Heart right ventricle (tissue), 16 donors: ENCODE measurements around the gene SH3BP4. TPM values are rescaled to one million over a fixed set of nuclear protein-coding genes. Genes with fewer than 3 reads are reported as not detected.

ENCODE experiments used
- ATAC-seq, 8 donors: fragments of 200-7000 bp; cut with Tn5 transposase; one replicate each; pipeline ENCODE4 v1.9.1; 2020; ENCODE audit warnings: mild to moderate bottlenecking in 8 of 8, moderate library complexity in 8 of 8, moderate number of reproducible peaks in 1 of 8
- DNase-seq, 2 donors: peaks; one replicate each; pipeline ENCODE4 v3.0.0-alpha.2; 2020
- H3K27ac ChIP-seq, 10 donors: fragments of 200-600 bp; sonication (generic) in 2 of 10; one replicate each; pipeline versions ENCODE4 v1.5.0 to v1.8.0; 2020 to 2022; ENCODE audit warnings: mild to moderate bottlenecking in 3 of 10
- H3K27me3 ChIP-seq, 7 donors: fragments of 200-600 bp; one replicate each; pipeline ENCODE4 v1.8.0; 2021 to 2022; ENCODE audit warnings: mild to moderate bottlenecking in 2 of 7
- H3K36me3 ChIP-seq, 9 donors: fragments of 200-600 bp; sonication (generic) in 1 of 9; one replicate each; pipeline versions ENCODE4 v1.5.0 to v1.8.0; 2020 to 2022; ENCODE audit warnings: mild to moderate bottlenecking in 2 of 9
- H3K4me1 ChIP-seq, 9 donors: fragments of 200-600 bp; sonication (generic) in 1 of 9; one replicate each; pipeline versions ENCODE4 v1.5.0 to v1.8.0; 2020 to 2022; ENCODE audit warnings: mild to moderate bottlenecking in 4 of 9
- H3K4me3 ChIP-seq, 10 donors: fragments of 200-600 bp; sonication (generic) in 2 of 10; one replicate each; pipeline versions ENCODE4 v1.5.0 to v1.8.0; 2020 to 2022; ENCODE audit warnings: mild to moderate bottlenecking in 7 of 10, moderate library complexity in 2 of 10
- H3K9me3 ChIP-seq, 11 donors: fragments of 200-600 bp in 10 of 11; sonication (generic) in 2 of 11; one replicate each; pipeline versions ENCODE4 v1.5.0 to v1.8.0; 2013 to 2022; ENCODE audit warnings: mild to moderate bottlenecking in 2 of 11, control low read depth in 1 of 11, moderate library complexity in 1 of 11
- CTCF ChIP-seq, 9 donors: fragments of 200-600 bp; sonication (generic) in 2 of 9; IDR thresholded peaks; one replicate each; pipeline versions ENCODE4 v1.5.0 to v1.8.0; 2021 to 2022; ENCODE audit warnings: antibody characterized with exemption in 9 of 9, mild to moderate bottlenecking in 5 of 9, moderate library complexity in 1 of 9
- WGBS, 2 donors: extraction: QIAGEN DNeasy Blood & Tissue Kit; methylation state at CpG; one replicate each; pipeline ENCODE4 v1.1.7; 2013; ENCODE audit warnings: inconsistent platforms in 1 of 2; 5-methylcytosine and 5-hydroxymethylcytosine counted together
- intact Hi-C, 10 donors: fragments of 100-400 bp; cut with DNase I; formaldehyde crosslinking; loops; one replicate each; pipeline versions ENCODE4 v1.11.1 to v1.14.2; 2022
- polyA plus RNA-seq, 2 donors: library from polyadenylated mRNA; stranded (reverse); fragments of 200-250 nt; gene quantifications; one replicate each; pipeline ENCODE4 v1.2.3, GENCODE V29; 2013
- total RNA-seq, 10 donors: library from RNA; stranded (reverse); fragmentation: NEBNext Ultra II Directional in 3 of 10; extraction: Animal tissue kit (Norgen Biotek cat#: 25700) in 3 of 10; gene quantifications; one replicate each; pipeline versions ENCODE4 v1.2.1 to v1.2.4, GENCODE V29; 2021 to 2023
- donor health status: Arrhythmogenic right ventricular cardiomyopathy.
- donor health status: ischemic (EF 13 %, LVEDD 7.1; RV severe dilation, severe dysfunction).
- donor health status: healthy with polysubstance abuse.
- donor health status: DM: no; HTN: yes; CAD: no.
- donor health status: DM: no; HTN: no; CAD: no.
- donor health status: ischemic (EF 25% LVEDD 6.9; RV normal size, moderate dysfunction).
- donor health status: ischemic (EF 25% LVEDD 5.7; RV mildly dilated, moderate dysfunction).
- donor health status: healthy.
- donor health status: DM: yes; HTN: yes; CAD: no.
- donor health status: Ischemic cardiomyopathy.
- donor health status: ischemic (EF 35%, LVEDD 5.7; RV mildly dilated, moderate dysfunction).
- donor health status: nonischemic (EF 11% LVEDD 7.7; RV severe dilation, severe dysfunction).
- donor health status: DM: yes; HTN: yes; CAD: no.
- donor health status: PGD.
- donor health status: ischemic (EF 29% LVEDD 5.4; RV normal size, mild dysfunction).
- donor health status: nonischemic (EF 23%, LVEDD 6.1; RV moderate dilation, normal function).

The SH3BP4 gene
- total and polyA plus RNA-seq, 12 donors = 6.3 to 15.3 (median 10.8) TPM

- Histone ChIP-seq H3K9me3 (no peaks in the 10 kb centered on the region), H3K4me3 (no peak overlapping the region), H3K4me1 (no peaks in the 10 kb centered on the region), H3K27ac (no peak overlapping the region), H3K27me3 (no peaks in the 10 kb centered on the region), H3K36me3 (no peaks in the 10 kb centered on the region)
- TF ChIP-seq CTCF (IDR thresholded peaks at IDR 0.05) = no peak
- DNase-seq (no peak), ATAC-seq (no peak)
- intact Hi-C loops = no loop called here
- WGBS, 2 donors = 64 to 74% methylated on average over 3 of the region's 3 CpGs
These were observed 41.6 kb upstream of the SH3BP4 start for GRCh38 chr2:234910186-234910679.

GRCh38 chr2:234911271-234911670 lies 40.5 kb upstream of the SH3BP4 start:
- Histone ChIP-seq H3K4me1 (no peaks in the 10 kb centered on the region), H3K27ac (no peak overlapping the region), H3K4me3 (no peak overlapping the region), H3K9me3 (no peaks in the 10 kb centered on the region), H3K27me3 (no peaks in the 10 kb centered on the region), H3K36me3 (no peaks in the 10 kb centered on the region)
- 74 to 76% methylated on average over 2 of the region's 2 CpGs for WGBS, 2 donors
- DNase-seq (no peak), ATAC-seq (peak in 2 of 8 donors; percentile 39 to 42)
- TF ChIP-seq CTCF (IDR thresholded peaks at IDR 0.05) = no peak
- intact Hi-C loops = no loop called here

GRCh38 chr2:234912437-234912836 lies 39.4 kb upstream of the SH3BP4 start:
- H3K9me3 ChIP-seq = no peaks in the 10 kb centered on the region
- TF ChIP-seq CTCF (IDR thresholded peaks at IDR 0.05) = no peak
- H3K27me3 ChIP-seq = no peaks in the 10 kb centered on the region
- no peak overlapping the region for H3K4me3 ChIP-seq
- no peak for DNase-seq
- no peaks in the 10 kb centered on the region for H3K36me3 ChIP-seq
- no peak for ATAC-seq
- 91 to 92% methylated on average over 3 of the region's 3 CpGs for WGBS, 2 donors
- intact Hi-C loops = no loop called here
- H3K4me1 ChIP-seq = peaks cover 0 to 4% (median 0%) of the 10 kb centered on the region in 9 donors
- no peak overlapping the region for H3K27ac ChIP-seq

- Histone ChIP-seq H3K4me3 (no peak overlapping the region), H3K4me1 (peaks cover 0 to 10% (median 0%) of the 10 kb centered on the region in 9 donors), H3K9me3 (no peaks in the 10 kb centered on the region), H3K27me3 (no peaks in the 10 kb centered on the region), H3K27ac (no peak overlapping the region), H3K36me3 (no peaks in the 10 kb centered on the region)
- WGBS, 2 donors = 83% methylated on average over 5 of the region's 5 CpGs
- DNase-seq (no peak), ATAC-seq (no peak)
- intact Hi-C loops = no loop called here
- no peak for TF ChIP-seq CTCF (IDR thresholded peaks at IDR 0.05)
These were observed 38.6 kb upstream of the SH3BP4 start for GRCh38 chr2:234913208-234913626.
